GM12872 (cell line): Measurements from ENCODE around the gene ZNF491.

Experiments
- TF ChIP-seq, protein P1 (sequence below): IDR thresholded peaks from 3 replicates; pipeline ENCODE4 v1.5.1; 2011; ENCODE audit warnings: low read depth, mild to moderate bottlenecking, low read length, moderate library complexity; ENCODE audit not compliant: insufficient read depth

ZNF491 gene

GRCh38 chr19:11763611-11764010, 34.7 kb upstream of the ZNF491 start:
- TF ChIP-seq, protein P1, sequence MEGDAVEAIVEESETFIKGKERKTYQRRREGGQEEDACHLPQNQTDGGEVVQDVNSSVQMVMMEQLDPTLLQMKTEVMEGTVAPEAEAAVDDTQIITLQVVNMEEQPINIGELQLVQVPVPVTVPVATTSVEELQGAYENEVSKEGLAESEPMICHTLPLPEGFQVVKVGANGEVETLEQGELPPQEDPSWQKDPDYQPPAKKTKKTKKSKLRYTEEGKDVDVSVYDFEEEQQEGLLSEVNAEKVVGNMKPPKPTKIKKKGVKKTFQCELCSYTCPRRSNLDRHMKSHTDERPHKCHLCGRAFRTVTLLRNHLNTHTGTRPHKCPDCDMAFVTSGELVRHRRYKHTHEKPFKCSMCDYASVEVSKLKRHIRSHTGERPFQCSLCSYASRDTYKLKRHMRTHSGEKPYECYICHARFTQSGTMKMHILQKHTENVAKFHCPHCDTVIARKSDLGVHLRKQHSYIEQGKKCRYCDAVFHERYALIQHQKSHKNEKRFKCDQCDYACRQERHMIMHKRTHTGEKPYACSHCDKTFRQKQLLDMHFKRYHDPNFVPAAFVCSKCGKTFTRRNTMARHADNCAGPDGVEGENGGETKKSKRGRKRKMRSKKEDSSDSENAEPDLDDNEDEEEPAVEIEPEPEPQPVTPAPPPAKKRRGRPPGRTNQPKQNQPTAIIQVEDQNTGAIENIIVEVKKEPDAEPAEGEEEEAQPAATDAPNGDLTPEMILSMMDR = no peak

DNA sequence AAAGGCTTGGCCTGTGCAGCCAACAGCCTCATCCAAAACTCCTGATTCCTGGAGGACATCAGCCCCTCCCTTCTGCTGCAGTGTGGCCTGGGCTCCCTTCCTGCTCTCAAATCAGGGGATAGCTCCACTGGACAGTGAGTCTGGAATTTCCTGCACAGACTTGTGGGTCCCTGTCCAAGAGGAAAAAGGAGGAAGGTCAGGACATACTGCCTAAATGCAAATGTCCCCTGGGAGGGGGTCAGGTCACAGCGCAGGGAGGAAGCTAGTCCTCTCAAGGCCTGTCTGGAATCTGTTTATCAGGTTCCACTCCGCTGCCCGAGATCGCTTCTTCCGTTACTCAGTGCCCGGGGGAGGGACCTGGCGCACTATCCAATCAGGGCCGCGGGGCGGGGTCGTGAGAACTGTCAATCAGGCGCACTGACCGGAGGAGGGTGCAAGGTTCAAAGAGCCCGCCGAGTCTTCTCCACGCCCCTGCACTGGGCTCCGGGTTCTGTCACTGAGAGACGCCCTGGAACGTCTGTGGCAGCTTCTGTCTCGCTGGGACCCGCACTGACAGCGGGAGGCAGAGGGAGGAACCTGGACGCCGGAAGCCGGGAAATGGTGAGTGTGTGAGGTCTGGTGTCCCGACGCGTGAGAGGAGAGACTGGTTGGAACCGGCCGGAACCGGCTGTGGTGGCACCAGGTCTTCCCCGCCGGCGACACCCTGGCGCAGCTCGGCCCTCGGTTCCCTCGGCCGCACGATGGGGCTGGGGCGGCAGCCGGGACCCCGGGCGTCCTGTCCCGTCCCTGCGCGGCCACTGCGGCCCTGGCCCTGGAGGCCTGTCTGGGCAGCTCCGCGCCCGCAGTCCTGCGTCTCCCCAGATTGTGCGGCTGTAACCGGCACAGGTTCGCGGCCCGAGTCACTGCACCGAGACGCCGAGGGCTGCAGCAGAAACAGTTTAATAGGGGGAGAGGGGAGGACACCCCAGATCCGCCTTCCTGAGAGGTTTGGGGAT, 31.4 kb upstream of the ZNF491 start, which contains the start of gene ZNF441:
ZNF441 (plus strand) TSS at position 404 of the 995 bp plus-strand sequence; CDS start at position 598, 194 bp downstream.
- TF ChIP-seq, protein P1 = no peak

DNA sequence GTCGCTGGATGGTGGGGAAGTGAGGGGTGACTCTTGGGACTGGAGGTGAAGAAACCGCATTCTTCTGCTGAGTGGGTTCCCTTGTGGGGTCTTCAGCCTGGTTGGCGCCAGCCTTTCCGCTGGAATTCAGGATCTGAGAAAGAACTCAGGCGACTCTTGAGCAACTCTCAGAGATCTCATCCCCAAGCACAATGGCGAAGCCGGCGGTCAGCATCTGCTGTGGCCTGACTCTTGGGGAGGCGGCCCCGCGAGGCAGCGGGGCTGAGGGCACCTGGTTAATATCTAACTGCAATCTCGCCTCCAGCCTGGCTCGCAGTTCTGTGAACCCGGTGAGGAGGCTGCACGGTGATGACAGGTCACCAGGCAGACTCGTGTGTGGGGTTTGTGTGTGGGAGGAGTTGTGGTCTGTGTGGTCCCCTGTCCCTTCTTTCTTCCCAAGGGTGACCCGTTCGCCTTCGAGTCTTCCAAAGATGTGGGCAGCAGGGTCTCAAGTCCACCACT, 30.6 kb upstream of the ZNF491 start:
- TF ChIP-seq, protein P1 = no peak

- TF ChIP-seq, protein P1 = no peak
Measured at GRCh38 chr19:11769995-11770394, 28.3 kb upstream of the ZNF491 start.

GRCh38 chr19:11771520-11771919, 26.8 kb upstream of the ZNF491 start:
- TF ChIP-seq, protein P1 = peak; percentile 32; the same call in 2 of the 3 replicates

DNA sequence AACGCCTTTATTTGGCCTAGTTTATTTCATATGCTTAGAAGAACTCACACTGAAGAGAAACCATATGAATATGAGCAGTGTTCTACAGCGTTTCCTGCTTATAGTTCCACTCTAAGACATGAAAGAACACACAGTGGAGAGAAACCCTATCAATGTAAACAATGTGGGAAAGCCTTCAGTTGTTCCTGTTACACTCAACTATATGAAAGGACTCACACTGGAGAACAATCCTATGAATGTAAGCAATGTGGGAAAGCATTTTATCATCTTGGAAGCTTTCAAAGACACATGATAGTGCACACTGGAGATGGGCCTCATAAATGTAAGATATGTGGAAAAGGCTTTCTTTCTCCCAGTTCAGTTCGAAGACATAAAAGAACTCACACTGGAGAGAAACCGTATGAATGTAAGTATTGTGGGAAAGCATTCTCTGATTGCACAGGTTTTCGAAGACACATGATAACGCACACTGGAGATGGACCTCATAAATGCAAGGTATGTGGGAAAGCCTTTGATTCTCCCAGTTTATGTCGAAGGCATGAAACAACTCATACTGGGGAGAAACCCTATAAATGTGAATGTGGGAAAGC, 17.8 kb upstream of the ZNF491 start:
- TF ChIP-seq, protein P1 = no peak

DNA sequence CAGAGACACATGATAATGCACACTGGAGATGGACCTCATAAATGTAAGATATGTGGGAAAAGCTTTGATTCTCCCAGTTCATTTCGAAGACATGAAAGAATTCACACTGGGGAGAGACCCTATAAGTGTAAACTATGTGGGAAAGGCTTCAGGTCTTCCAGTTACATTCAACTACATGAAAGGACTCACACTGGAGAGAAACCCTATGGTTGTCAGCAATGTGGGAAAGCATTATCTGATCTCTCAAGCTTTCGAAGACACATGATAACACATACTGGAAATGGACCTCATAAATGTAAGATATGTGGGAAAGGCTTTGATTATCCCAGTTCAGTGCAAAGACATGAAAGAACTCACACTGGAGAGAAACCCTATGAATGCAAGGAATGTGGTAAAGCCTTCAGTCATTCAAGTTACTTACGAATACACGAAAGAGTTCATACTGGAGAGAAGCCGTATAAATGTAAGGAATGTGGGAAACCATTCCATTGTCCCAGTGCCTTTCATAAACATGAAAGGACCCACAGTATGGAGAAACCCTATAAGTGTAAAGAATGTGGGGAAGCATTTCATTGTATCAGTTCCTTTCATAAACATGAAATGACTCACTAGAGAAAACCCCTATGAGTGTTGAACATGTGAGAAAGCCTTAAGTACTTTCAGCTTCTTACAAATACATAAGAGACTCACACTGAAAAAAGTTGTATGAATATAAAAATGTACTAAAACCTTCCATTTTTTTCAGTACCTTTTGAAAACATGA, 16.8 kb upstream of the ZNF491 start:
- TF ChIP-seq, protein P1 = no peak
